SK-N-MC (cell line): ENCODE results near the gene ECM1.

Source experiments
- EZH2 ChIP-seq: fragments of 200-600 bp; sonication (generic); IDR thresholded peaks from one replicate; pipeline ENCODE4 v1.6.1; 2017; ENCODE audit warnings: antibody characterized with exemption
- POLR2AphosphoS5 ChIP-seq: IDR thresholded peaks from 2 replicates; pipeline ENCODE4 v1.6.1; 2012; ENCODE audit warnings: mild to moderate bottlenecking, low read depth, low read length, borderline replicate concordance

- TF ChIP-seq POLR2AphosphoS5 (no peak), EZH2 (no peak)
These were observed 38.5 kb downstream of the ECM1 start for GRCh38 chr1:150546294-150546937.
